ENCODE results near the gene DMD. TPM values are rescaled to one million over a fixed set of nuclear protein-coding genes. Genes with fewer than 3 reads are reported as not detected.

The DMD gene
- total RNA-seq, 3 donors from 2014 or later = 11.2 to 140 (median 12.6) TPM

GRCh38 chrX:31071725-31072124 lies 2139.6 kb downstream of the DMD start, which contains the start of gene FTHL17:
Gene FTHL17 (minus strand): TSS chrX:31072041. CDS start chrX:31071953, 88 bp downstream.
- Histone ChIP-seq H3K9me3 (no peaks in the 10 kb centered on the region), H3K36me3 (ENCODE audit: low read depth) (no peaks in the 10 kb centered on the region), H3K4me3 (no peak within 1 kb of the TSS), H3K4me1 (ENCODE audit: low read depth) (no peaks in the 10 kb centered on the region)
- no peak for TF ChIP-seq CTCF (IDR thresholded peaks at IDR 0.05)
- ATAC-seq = no peak
- no peak for DNase-seq
- intact Hi-C loops (cut with DNase I, micrococcal nuclease) = no loop called here

GRCh38 chrX:31071262-31071661 lies 2140.1 kb downstream of the DMD start:
- ATAC-seq = no peak
- intact Hi-C loops (cut with DNase I, micrococcal nuclease) = no loop called here

GRCh38 chrX:31070057-31070468 lies 2141.3 kb downstream of the DMD start:
- DNase-seq (no peak), ATAC-seq (peak; percentile 33)
- H3K4me1 ChIP-seq (ENCODE audit: low read depth) = no peaks in the 10 kb centered on the region
- H3K9me3 ChIP-seq = no peaks in the 10 kb centered on the region
- intact Hi-C loops (cut with DNase I, micrococcal nuclease) = no loop called here
- H3K4me3 ChIP-seq = no peak overlapping the region
- TF ChIP-seq CTCF (IDR thresholded peaks at IDR 0.05) = no peak
- no peaks in the 10 kb centered on the region for H3K36me3 ChIP-seq (ENCODE audit: low read depth)

More at GRCh38 chrX:31071262-31071661, 2140.1 kb downstream of the DMD start:
- no peak overlapping the region for H3K4me3 ChIP-seq
- H3K9me3 ChIP-seq = no peaks in the 10 kb centered on the region
- H3K36me3 ChIP-seq (ENCODE audit: low read depth) = no peaks in the 10 kb centered on the region
- H3K4me1 ChIP-seq (ENCODE audit: low read depth) = no peaks in the 10 kb centered on the region
- TF ChIP-seq CTCF (IDR thresholded peaks at IDR 0.05) = no peak
- peak in 1 of 3 donors; percentile 46 for DNase-seq

Small RNA genes within 50 kb of the gene (microRNA-seq; reads per million reads assigned to microRNA genes)
- not detected for gene MIR3915
- not detected for gene MIR548F5
